Epithelial cell of esophagus (primary cell): ENCODE data around the gene GSTP1.
A peak's percentile ranks its signal among the peaks of the same experiment; 100 is the strongest.

ENCODE experiments used
- DNase-seq: peaks from one replicate; pipeline ENCODE4 v3.0.0; 2010; ENCODE audit warnings: low read depth
- H3K4me3 ChIP-seq: 2 replicates; pipeline ENCODE4 v1.5.1; 2011; ENCODE audit warnings: mild to moderate bottlenecking, low read length, control low read depth
- TF ChIP-seq, protein P1 (sequence below): IDR thresholded peaks from 2 replicates; pipeline ENCODE4 v1.5.1; 2011; ENCODE audit warnings: low read depth, mild to moderate bottlenecking, low read length, control low read depth, inconsistent platforms; ENCODE audit not compliant: insufficient read depth; ENCODE audit errors: missing control alignments

The GSTP1 gene

DNA sequence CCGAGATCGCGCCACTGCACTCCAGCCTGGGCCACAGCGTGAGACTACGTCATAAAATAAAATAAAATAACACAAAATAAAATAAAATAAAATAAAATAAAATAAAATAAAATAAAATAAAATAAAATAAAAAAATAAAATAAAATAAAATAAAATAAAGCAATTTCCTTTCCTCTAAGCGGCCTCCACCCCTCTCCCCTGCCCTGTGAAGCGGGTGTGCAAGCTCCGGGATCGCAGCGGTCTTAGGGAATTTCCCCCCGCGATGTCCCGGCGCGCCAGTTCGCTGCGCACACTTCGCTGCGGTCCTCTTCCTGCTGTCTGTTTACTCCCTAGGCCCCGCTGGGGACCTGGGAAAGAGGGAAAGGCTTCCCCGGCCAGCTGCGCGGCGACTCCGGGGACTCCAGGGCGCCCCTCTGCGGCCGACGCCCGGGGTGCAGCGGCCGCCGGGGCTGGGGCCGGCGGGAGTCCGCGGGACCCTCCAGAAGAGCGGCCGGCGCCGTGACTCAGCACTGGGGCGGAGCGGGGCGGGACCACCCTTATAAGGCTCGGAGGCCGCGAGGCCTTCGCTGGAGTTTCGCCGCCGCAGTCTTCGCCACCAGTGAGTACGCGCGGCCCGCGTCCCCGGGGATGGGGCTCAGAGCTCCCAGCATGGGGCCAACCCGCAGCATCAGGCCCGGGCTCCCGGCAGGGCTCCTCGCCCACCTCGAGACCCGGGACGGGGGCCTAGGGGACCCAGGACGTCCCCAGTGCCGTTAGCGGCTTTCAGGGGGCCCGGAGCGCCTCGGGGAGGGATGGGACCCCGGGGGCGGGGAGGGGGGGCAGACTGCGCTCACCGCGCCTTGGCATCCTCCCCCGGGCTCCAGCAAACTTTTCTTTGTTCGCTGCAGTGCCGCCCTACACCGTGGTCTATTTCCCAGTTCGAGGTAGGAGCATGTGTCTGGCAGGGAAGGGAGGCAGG lies at the start of gene GSTP1:
TSS of gene GSTP1 (plus strand) at position 566 of the 958 bp plus-strand sequence. CDS start at position 598, 32 bp downstream.
- DNase-seq = peak; percentile 87
- peak within 1 kb of the TSS; percentile 81 for H3K4me3 ChIP-seq
- TF ChIP-seq, protein P1, sequence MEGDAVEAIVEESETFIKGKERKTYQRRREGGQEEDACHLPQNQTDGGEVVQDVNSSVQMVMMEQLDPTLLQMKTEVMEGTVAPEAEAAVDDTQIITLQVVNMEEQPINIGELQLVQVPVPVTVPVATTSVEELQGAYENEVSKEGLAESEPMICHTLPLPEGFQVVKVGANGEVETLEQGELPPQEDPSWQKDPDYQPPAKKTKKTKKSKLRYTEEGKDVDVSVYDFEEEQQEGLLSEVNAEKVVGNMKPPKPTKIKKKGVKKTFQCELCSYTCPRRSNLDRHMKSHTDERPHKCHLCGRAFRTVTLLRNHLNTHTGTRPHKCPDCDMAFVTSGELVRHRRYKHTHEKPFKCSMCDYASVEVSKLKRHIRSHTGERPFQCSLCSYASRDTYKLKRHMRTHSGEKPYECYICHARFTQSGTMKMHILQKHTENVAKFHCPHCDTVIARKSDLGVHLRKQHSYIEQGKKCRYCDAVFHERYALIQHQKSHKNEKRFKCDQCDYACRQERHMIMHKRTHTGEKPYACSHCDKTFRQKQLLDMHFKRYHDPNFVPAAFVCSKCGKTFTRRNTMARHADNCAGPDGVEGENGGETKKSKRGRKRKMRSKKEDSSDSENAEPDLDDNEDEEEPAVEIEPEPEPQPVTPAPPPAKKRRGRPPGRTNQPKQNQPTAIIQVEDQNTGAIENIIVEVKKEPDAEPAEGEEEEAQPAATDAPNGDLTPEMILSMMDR = peak; percentile 27

DNA sequence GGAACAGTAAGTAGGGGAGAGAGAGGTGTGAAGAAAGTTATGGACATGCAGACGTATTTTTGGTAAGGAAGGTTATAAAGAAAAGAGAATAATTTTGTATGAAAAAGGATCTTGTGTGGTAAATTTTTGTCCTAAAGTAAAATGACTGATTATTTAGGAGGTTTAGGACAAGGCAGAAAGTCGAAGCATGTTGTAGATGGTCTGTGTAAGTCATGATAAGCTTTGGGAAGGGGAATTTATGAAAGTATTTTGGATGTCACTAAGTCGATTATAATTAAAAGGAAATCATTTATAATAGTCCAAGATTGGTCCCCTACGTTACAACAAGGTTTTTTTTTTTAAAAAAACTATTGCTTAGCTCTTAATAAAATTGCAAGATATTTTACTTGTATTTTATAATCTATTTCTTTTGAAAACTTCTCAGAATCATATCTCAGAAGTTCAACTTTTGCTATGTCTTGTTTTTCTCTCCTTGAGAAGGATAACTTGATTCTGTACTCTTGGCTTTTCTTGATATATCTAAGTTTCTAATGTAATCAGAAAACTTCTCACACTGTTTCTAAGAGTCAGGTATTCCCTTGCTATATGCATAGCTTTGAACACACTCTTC lies 49.4 kb upstream of the GSTP1 start:
- no peak overlapping the region for H3K4me3 ChIP-seq
- no peak for DNase-seq
- TF ChIP-seq, protein P1 = no peak

DNA sequence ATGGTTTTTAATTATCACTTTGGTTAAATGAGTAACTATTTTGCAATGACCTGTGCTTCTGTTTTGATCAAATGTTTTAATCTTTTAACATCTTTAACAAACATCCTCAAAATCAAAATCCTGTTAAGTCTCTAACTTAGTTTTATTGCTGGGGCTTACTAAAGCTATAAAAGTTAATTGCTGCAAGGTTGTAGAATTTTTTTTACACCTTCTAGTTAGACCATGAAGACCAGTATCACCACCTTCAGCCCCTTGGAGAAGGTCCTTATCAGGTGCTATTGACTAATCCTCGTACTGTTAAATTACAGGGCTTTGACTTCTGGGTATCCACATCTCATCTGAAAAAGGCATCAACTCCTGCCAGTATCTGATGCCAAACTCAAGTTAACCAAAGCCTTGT lies 48.1 kb upstream of the GSTP1 start:
- TF ChIP-seq, protein P1 = no peak
- no peak overlapping the region for H3K4me3 ChIP-seq
- no peak for DNase-seq

DNA sequence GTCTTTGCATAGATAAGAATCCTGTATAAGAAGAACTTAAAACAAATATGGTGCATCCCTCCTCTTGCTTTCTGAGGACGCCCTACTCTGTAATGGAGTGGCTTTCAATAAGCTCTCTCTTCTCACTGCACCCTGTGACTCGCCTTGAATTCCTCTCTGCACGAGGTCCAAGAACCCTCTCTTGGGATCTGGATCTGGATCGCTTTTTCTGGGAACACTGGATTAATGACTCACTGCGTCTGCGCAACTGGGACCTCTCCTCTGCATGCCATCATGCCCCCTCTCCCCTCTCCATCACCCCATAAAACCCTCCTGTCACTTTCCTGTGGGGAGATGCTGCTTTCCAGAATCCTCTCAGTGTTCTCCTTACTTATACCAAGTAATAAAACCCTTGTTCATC lies 45.3 kb upstream of the GSTP1 start:
- no peak overlapping the region for H3K4me3 ChIP-seq
- TF ChIP-seq, protein P1 = no peak
- DNase-seq = no peak

DNA sequence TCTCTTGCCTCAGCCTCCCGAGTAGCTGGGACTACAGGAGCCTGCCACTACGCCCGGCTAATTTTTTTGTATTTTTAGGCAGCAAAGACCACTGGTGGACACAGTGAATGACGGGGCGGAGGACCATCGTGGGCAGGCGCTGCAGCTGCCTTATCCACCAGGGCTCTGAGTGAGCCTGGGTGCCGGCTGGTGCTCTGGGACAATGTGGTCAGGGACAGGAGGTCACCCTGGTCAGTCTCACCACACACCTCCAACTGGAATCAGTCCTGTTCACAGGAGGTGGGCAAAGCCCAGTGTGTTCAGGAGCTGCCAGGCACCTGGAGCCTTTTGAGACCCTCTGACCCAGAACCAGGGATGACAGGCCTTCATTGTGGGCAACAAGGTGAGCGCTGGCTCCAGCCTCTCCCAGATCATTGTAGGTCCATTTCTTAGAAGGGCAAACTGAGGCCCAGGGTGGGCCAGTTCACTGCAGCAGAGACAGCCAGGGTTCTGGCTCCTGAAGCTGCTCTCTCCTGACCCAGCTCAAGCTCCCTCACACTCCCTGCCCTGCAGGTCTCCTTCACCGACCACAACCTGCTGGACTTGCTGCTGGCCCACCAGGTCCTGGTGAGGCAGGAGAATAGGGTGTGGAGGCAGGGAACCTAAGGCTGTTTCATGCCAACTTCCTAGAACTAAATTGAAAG lies 44.6 kb upstream of the GSTP1 start:
- no peak overlapping the region for H3K4me3 ChIP-seq
- TF ChIP-seq, protein P1 = no peak
- no peak for DNase-seq

DNA sequence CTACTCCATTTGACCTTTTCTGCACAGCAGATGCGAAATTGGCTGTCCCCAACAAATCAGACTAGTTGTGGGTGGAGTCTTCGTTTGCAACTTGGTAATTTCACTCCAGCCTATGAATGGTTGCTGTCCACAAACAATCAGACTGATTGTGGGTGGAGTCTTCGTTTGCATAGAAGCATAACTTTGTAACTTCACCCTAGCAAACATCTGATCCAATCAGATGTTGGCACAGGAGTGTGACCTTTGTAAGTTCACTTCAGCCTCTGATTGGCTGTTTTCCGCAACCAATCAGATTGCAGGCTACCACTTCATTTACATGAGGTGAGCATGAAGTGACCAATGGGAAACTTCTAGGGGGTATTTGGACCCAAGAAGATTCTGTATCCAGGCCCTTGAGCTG lies 44.1 kb upstream of the GSTP1 start:
- DNase-seq = no peak
- no peak overlapping the region for H3K4me3 ChIP-seq
- TF ChIP-seq, protein P1 = no peak
